Measurements from ENCODE around the gene FBRSL1.

- TF ChIP-seq, protein P1, sequence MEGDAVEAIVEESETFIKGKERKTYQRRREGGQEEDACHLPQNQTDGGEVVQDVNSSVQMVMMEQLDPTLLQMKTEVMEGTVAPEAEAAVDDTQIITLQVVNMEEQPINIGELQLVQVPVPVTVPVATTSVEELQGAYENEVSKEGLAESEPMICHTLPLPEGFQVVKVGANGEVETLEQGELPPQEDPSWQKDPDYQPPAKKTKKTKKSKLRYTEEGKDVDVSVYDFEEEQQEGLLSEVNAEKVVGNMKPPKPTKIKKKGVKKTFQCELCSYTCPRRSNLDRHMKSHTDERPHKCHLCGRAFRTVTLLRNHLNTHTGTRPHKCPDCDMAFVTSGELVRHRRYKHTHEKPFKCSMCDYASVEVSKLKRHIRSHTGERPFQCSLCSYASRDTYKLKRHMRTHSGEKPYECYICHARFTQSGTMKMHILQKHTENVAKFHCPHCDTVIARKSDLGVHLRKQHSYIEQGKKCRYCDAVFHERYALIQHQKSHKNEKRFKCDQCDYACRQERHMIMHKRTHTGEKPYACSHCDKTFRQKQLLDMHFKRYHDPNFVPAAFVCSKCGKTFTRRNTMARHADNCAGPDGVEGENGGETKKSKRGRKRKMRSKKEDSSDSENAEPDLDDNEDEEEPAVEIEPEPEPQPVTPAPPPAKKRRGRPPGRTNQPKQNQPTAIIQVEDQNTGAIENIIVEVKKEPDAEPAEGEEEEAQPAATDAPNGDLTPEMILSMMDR (IDR thresholded peaks at IDR 0.05): no peak
- no peak for TF ChIP-seq POLR2AphosphoS5 (IDR thresholded peaks at IDR 0.05)
- no peak for TF ChIP-seq POLR2A (IDR thresholded peaks at IDR 0.05; ENCODE audit: low read depth)
- no peak for TF ChIP-seq EP300 (IDR thresholded peaks at IDR 0.05)
Observed at GRCh38 chr12:132455565-132455964, 34.4 kb upstream of the FBRSL1 start.

All from esophagus muscularis mucosa (tissue), 4 donors.